A673 (cell line): ENCODE data around the gene FSTL4. TPM values are rescaled to one million over a fixed set of nuclear protein-coding genes. Genes with fewer than 3 reads are reported as not detected.

Experiments
- BruUV-seq: library from RNA; stranded (reverse); fragments of 400-500 nt; replicated peaks from 2 replicates; lab custom pipeline; 2021; lab: Mats Ljungman, UMichigan
- CTCF ChIA-PET: fragments of 300-600 bp; sonication (Branson Sonifier 250); formaldehyde crosslinking; loops from one replicate; lab custom pipeline; 2022; ENCODE audit warnings: antibody characterized with exemption; lab: Charles Lee
- POLR2A ChIA-PET: fragments of 300-600 bp; sonication (Branson Sonifier 250); formaldehyde crosslinking; loops from one replicate; lab custom pipeline; 2022; ENCODE audit warnings: antibody characterized with exemption; ENCODE audit not compliant: low non-redundant PET; lab: Charles Lee
- DNase-seq: peaks from one replicate; pipeline ENCODE4 v3.0.0-alpha.2; 2015; ENCODE audit warnings: low spot score
- H3K27ac ChIP-seq: fragments of 200-600 bp; sonication (generic); 2 replicates; pipeline ENCODE4 v1.5.1; 2016; ENCODE audit warnings: mixed run types, low read depth, mild to moderate bottlenecking, mixed read lengths, antibody characterized with exemption, low read length; ENCODE audit not compliant: poor library complexity, severe bottlenecking
- H3K27me3 ChIP-seq: fragments of 200-600 bp; sonication (generic); replicated peaks from 2 replicates; pipeline ENCODE4 v1.6.1; 2017; ENCODE audit warnings: mixed run types, low read depth, mild to moderate bottlenecking, mixed read lengths, antibody characterized with exemption, low read length; ENCODE audit not compliant: insufficient read depth, poor library complexity
- H3K36me3 ChIP-seq: fragments of 200-600 bp; sonication (generic); 2 replicates; pipeline ENCODE4 v1.6.1; 2016; ENCODE audit warnings: mixed run types, mild to moderate bottlenecking, mixed read lengths, antibody characterized with exemption, low read length; ENCODE audit not compliant: insufficient read depth, poor library complexity, severe bottlenecking
- H3K4me1 ChIP-seq: fragments of 200-600 bp; sonication (generic); 2 replicates; pipeline ENCODE4 v1.6.1; 2017; ENCODE audit warnings: mixed run types, mild to moderate bottlenecking, mixed read lengths, antibody characterized with exemption, low read length; ENCODE audit not compliant: insufficient read depth, poor library complexity, severe bottlenecking
- H3K4me3 ChIP-seq: fragments of 200-600 bp; sonication (generic); 2 replicates; pipeline ENCODE4 v1.5.1; 2016; ENCODE audit warnings: low read depth, mixed run types, mild to moderate bottlenecking, mixed read lengths, low read length; ENCODE audit not compliant: poor library complexity, severe bottlenecking
- H3K9me3 ChIP-seq: fragments of 200-600 bp; sonication (generic); 2 replicates; pipeline ENCODE4 v1.6.1; 2016; ENCODE audit warnings: mixed run types, low read depth, mild to moderate bottlenecking, mixed read lengths, antibody characterized with exemption, low read length; ENCODE audit not compliant: poor library complexity, severe bottlenecking
- EZH2 ChIP-seq: fragments of 200-600 bp; sonication (generic); IDR thresholded peaks from 2 replicates; pipeline ENCODE4 v1.6.1; 2017; ENCODE audit warnings: borderline replicate concordance, low read depth, mild to moderate bottlenecking, mixed read lengths, antibody characterized with exemption, low read length; ENCODE audit not compliant: poor library complexity, severe bottlenecking
- intact Hi-C: fragments of 100-400 bp; cut with micrococcal nuclease; formaldehyde crosslinking; loops from one replicate; pipeline ENCODE4 v1.10.0; 2022; ENCODE audit not compliant: unreplicated experiment
- total RNA-seq: library from RNA; stranded (reverse); gene quantifications from 2 replicates; pipeline ENCODE4 v1.2.3, GENCODE V29; 2021
- TF ChIP-seq, protein P1 (sequence below): fragments of 300-800, 200-600 bp; sonication (generic); conservative IDR thresholded peaks from 2 replicates; pipeline ENCODE4 v1.5.1; 2017; ENCODE audit warnings: low read depth, mild to moderate bottlenecking, antibody characterized with exemption, low read length, moderate library complexity, mixed read lengths

The FSTL4 gene
- total RNA-seq, 1 experiment from 2014 or later: 0.86 TPM

DNA sequence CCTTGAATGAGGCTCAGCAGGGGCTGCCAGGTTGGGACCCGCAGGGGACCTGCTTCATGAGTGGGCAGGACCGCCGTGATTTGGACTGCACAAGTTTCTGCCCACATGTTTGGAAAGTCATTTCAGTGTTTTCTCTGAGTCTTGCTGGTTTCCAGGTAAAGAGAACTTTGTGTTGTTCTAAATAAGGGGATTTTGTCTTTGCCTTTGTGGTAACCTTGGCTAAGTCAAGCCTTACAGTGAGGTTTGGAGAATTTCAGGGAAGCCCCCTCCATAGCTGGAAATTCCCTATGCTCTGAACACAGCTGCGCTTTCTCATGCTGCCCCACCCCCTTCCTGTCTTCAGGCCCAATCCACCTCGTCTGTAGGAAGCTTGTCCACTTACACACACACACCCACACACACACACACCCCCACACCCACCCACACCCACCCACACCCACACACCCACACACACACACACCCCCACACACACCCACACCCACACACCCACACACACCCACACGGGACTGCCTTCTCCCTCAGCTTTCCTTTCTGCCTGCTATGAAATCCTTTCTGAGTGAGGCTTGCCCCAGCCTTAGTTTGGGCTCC lies 290.4 kb downstream of the FSTL4 start:
- intact Hi-C loops: no loop called here
- H3K36me3 ChIP-seq: no peaks in the 10 kb centered on the region
- DNase-seq: no peak
- CTCF ChIA-PET: no interaction called here
- H3K4me1 ChIP-seq: no peaks in the 10 kb centered on the region
- no peaks in the 10 kb centered on the region for H3K9me3 ChIP-seq
- no peaks in the 10 kb centered on the region for H3K27me3 ChIP-seq
- TF ChIP-seq, protein P1, sequence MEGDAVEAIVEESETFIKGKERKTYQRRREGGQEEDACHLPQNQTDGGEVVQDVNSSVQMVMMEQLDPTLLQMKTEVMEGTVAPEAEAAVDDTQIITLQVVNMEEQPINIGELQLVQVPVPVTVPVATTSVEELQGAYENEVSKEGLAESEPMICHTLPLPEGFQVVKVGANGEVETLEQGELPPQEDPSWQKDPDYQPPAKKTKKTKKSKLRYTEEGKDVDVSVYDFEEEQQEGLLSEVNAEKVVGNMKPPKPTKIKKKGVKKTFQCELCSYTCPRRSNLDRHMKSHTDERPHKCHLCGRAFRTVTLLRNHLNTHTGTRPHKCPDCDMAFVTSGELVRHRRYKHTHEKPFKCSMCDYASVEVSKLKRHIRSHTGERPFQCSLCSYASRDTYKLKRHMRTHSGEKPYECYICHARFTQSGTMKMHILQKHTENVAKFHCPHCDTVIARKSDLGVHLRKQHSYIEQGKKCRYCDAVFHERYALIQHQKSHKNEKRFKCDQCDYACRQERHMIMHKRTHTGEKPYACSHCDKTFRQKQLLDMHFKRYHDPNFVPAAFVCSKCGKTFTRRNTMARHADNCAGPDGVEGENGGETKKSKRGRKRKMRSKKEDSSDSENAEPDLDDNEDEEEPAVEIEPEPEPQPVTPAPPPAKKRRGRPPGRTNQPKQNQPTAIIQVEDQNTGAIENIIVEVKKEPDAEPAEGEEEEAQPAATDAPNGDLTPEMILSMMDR: no peak
- TF ChIP-seq EZH2: no peak
- POLR2A ChIA-PET: no interaction called here
- H3K4me3 ChIP-seq: no peak overlapping the region
- no TSS peak for BruUV-seq
- no peak overlapping the region for H3K27ac ChIP-seq

DNA sequence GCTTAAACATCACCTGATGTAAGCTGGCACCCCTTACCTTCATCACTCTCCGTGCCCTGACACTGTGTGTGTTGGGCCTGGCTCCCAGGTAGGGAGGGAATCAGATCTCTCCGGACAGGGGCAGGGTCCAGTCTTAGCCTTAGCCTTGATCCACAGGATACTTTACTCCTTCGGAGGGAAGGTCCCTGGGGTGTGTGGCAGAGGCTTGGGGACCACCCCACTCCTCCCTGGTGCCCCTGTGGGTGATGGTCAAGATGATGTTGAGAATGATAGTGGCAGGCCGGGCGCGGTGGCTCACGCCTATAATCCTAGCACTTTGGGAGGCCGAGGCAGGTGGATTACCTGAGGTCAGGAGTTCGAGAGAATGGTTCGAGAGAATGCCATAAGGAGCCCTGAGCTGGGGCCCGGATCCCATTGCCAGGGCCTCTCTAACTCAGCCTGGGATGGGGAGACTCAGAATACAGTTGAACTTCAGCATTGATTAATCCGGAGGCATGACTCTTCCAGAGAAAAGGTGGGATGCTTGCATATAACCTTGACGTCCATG lies 291.0 kb downstream of the FSTL4 start:
- no peaks in the 10 kb centered on the region for H3K4me1 ChIP-seq
- BruUV-seq: no TSS peak
- no peaks in the 10 kb centered on the region for H3K27me3 ChIP-seq
- H3K27ac ChIP-seq: no peak overlapping the region
- TF ChIP-seq, protein P1: no peak
- no peak for TF ChIP-seq EZH2
- CTCF ChIA-PET: no interaction called here
- no peak for DNase-seq
- no peaks in the 10 kb centered on the region for H3K9me3 ChIP-seq
- H3K4me3 ChIP-seq: no peak overlapping the region
- no peaks in the 10 kb centered on the region for H3K36me3 ChIP-seq
- POLR2A ChIA-PET: no interaction called here
- intact Hi-C loops: no loop called here

DNA sequence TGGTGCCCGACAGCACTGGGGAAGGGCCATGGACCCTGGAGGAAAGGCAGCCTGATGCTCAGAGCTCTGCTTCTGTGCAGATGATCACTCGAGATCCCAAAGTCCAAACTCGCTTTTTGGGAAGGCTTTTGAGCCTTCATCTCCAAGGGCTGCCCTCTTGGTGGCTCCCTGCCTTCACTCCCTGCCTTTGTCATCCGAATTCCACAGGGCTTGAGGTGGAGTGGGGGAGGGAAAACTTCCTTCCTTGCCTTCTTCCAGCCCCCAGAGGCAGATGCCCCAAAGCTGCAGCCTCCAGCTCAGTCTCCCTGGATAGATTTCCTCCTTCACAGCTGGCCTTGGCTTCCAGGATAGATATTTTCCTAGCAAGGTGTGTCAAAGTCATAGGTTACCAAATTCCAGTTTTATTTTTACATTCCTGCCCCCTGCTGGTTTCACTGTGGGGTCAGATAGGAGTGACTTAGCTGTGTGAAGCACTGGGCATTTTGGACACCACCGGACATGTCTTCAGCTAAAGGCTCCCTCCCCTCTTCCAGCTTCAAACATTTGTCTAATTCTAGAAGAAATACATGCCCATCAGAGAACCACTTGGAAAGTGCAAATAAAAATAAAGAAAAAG lies 292.3 kb downstream of the FSTL4 start:
- Histone ChIP-seq H3K27me3 (no peaks in the 10 kb centered on the region), H3K9me3 (no peaks in the 10 kb centered on the region), H3K4me3 (no peak overlapping the region), H3K27ac (no peak overlapping the region), H3K4me1 (no peaks in the 10 kb centered on the region), H3K36me3 (no peaks in the 10 kb centered on the region)
- ChIA-PET CTCF (no interaction called here), POLR2A (no interaction called here)
- no peak for DNase-seq
- BruUV-seq: no TSS peak
- no peak for TF ChIP-seq EZH2
- TF ChIP-seq, protein P1: no peak
- intact Hi-C loops: no loop called here
